GM23338 (cell line): ENCODE data around the gene CEBPB. TPM values are rescaled to one million over a fixed set of nuclear protein-coding genes. Genes with fewer than 3 reads are reported as not detected.

ENCODE experiments used
- ATAC-seq: fragments of 200-7000 bp; cut with Tn5 transposase; 3 replicates; pipeline ENCODE4 v1.9.1; 2020
- DNase-seq: peaks from one replicate; pipeline ENCODE4 v3.0.0-alpha.2; 2015; ENCODE audit warnings: low spot score
- H2AFZ ChIP-seq: fragments of 200-600 bp; sonication (generic); 2 replicates; pipeline ENCODE4 v1.8.0; 2016; ENCODE audit warnings: antibody characterized with exemption, mild to moderate bottlenecking, moderate library complexity
- H3F3A ChIP-seq: fragments of 200-600 bp; sonication (generic); replicated peaks from 2 replicates; pipeline ENCODE4 v1.8.0; 2017; ENCODE audit warnings: antibody characterized with exemption, mixed run types, low read depth
- H3K27ac ChIP-seq: fragments of 200-600 bp; sonication (generic); 2 replicates; pipeline ENCODE4 v1.6.1; 2016; ENCODE audit warnings: low read depth
- H3K27me3 ChIP-seq: fragments of 200-600 bp; sonication (generic); 2 replicates; pipeline ENCODE4 v1.8.0; 2016; ENCODE audit warnings: mild to moderate bottlenecking, mixed run types, moderate library complexity; ENCODE audit not compliant: insufficient read depth
- H3K36me3 ChIP-seq: fragments of 200-600 bp; sonication (generic); 2 replicates; pipeline ENCODE4 v1.8.0; 2016; ENCODE audit warnings: mild to moderate bottlenecking; ENCODE audit not compliant: insufficient read depth
- H3K4me1 ChIP-seq: fragments of 200-600 bp; sonication (generic); 2 replicates; pipeline ENCODE4 v1.8.0; 2016; ENCODE audit warnings: mild to moderate bottlenecking, moderate library complexity; ENCODE audit not compliant: insufficient read depth
- H3K4me2 ChIP-seq: fragments of 200-600 bp; sonication (generic); 2 replicates; pipeline ENCODE4 v1.7.1; 2017; ENCODE audit warnings: mixed run types
- H3K4me3 ChIP-seq: fragments of 200-600 bp; sonication (generic); 2 replicates; pipeline ENCODE4 v1.6.1; 2016; ENCODE audit warnings: mixed run types
- H3K79me2 ChIP-seq: fragments of 200-600 bp; sonication (generic); replicated peaks from 2 replicates; pipeline ENCODE4 v1.8.0; 2017; ENCODE audit warnings: mild to moderate bottlenecking; ENCODE audit not compliant: insufficient read depth
- H3K9me2 ChIP-seq: fragments of 200-600 bp; sonication (generic); 2 replicates; pipeline ENCODE4 v1.8.0; 2017; ENCODE audit not compliant: insufficient read depth
- H4K20me1 ChIP-seq: fragments of 200-600 bp; sonication (generic); replicated peaks from 2 replicates; pipeline ENCODE4 v1.8.0; 2017; ENCODE audit warnings: mild to moderate bottlenecking; ENCODE audit not compliant: insufficient read depth
- H3K27ac Mint-ChIP-seq: 2 replicates; pipeline ENCODE4 v1.8.0; 2020; ENCODE audit warnings: inconsistent platforms, mild to moderate bottlenecking, moderate library complexity, mixed read lengths
- H3K27me3 Mint-ChIP-seq: 3 replicates; pipeline ENCODE4 v1.8.0; 2022; ENCODE audit warnings: low read depth, mild to moderate bottlenecking, moderate library complexity, mixed read lengths, inconsistent platforms; ENCODE audit not compliant: insufficient read depth, poor library complexity
- H3K36me3 Mint-ChIP-seq: 3 replicates; pipeline ENCODE4 v1.8.0; 2021; ENCODE audit warnings: low read depth, mild to moderate bottlenecking, inconsistent platforms, moderate library complexity, mixed read lengths
- H3K4me1 Mint-ChIP-seq: 3 replicates; pipeline ENCODE4 v1.8.0; 2020; ENCODE audit warnings: mild to moderate bottlenecking, inconsistent platforms, mixed read lengths
- H3K4me3 Mint-ChIP-seq: 3 replicates; pipeline ENCODE4 v1.8.0; 2021; ENCODE audit warnings: moderate library complexity, mild to moderate bottlenecking, inconsistent platforms, mixed read lengths
- H3K9me3 Mint-ChIP-seq: 3 replicates; pipeline ENCODE4 v1.8.0; 2020; ENCODE audit warnings: moderate library complexity, mild to moderate bottlenecking, inconsistent platforms, mixed read lengths
- CTCF ChIP-seq, 2 experiments: fragments of 200-600 bp in 1 of 2; sonication (generic) in 1 of 2; conservative IDR thresholded peaks; 2 replicates each; pipeline versions ENCODE4 v1.5.1 to v1.6.1; 2016 to 2017; ENCODE audit warnings: antibody characterized with exemption in 2 of 2, low read depth in 2 of 2, mild to moderate bottlenecking in 2 of 2, moderate library complexity in 1 of 2
- ETS1 ChIP-seq: IDR thresholded peaks from 2 replicates; pipeline ENCODE4 v1.6.1; 2016; ENCODE audit warnings: antibody characterized with exemption
- EZH2phosphoT487 ChIP-seq: fragments of 200-600 bp; sonication (generic); IDR thresholded peaks from one replicate; pipeline ENCODE4 v1.8.1; 2018; ENCODE audit warnings: antibody characterized with exemption; ENCODE audit not compliant: unreplicated experiment
- JUNB ChIP-seq: IDR thresholded peaks from one replicate; pipeline ENCODE4 v1.6.1; 2016; ENCODE audit warnings: antibody characterized with exemption; ENCODE audit not compliant: unreplicated experiment
- NANOG ChIP-seq: IDR thresholded peaks from 2 replicates; pipeline ENCODE4 v1.6.1; 2016; ENCODE audit warnings: antibody characterized with exemption, borderline replicate concordance
- REST ChIP-seq: IDR thresholded peaks from one replicate; pipeline ENCODE4 v1.6.1; 2018; ENCODE audit warnings: antibody characterized with exemption; ENCODE audit not compliant: unreplicated experiment
- STAT1 ChIP-seq: IDR thresholded peaks from one replicate; pipeline ENCODE4 v1.6.1; 2016; ENCODE audit warnings: antibody characterized with exemption; ENCODE audit not compliant: unreplicated experiment
- ZNF331 ChIP-seq: fragments of 250-450 bp; sonication (Bioruptor Pico); IDR thresholded peaks from 2 replicates; pipeline ENCODE4 v1.5.0; 2020; ENCODE audit warnings: low read depth, mild to moderate bottlenecking, moderate library complexity
- ZNF462 ChIP-seq: fragments of 250-450 bp; sonication (Bioruptor Pico); IDR thresholded peaks from 2 replicates; pipeline ENCODE4 v1.5.0; 2020; ENCODE audit warnings: mild to moderate bottlenecking, moderate library complexity
- polyA plus RNA-seq: library from polyadenylated mRNA; unstranded; fragments of >200 nt; fragmentation: Nextera tagmentation; extraction: Ambion mirVana; gene quantifications from 2 replicates; pipeline ENCODE4 v1.2.1, GENCODE V29; 2016
- total RNA-seq: library from RNA; depleted of rRNA; stranded (reverse); fragments of >200 nt; shearing (Covaris generic); gene quantifications from 2 replicates; pipeline ENCODE4 v1.2.3, GENCODE V29; 2014

CEBPB gene
- total and polyA plus RNA-seq, 2 experiments from 2014 or later = 20.6 to 25.4 TPM

GRCh38 chr20:50219600-50219999 is 29.0 kb downstream of the CEBPB start:
- TF ChIP-seq ZNF331 (CRISPR knock-in tag) (no peak), ZNF462 (CRISPR knock-in tag) (no peak), EZH2phosphoT487 (no peak), NANOG (no peak), JUNB (no peak), ETS1 (no peak), REST (no peak), STAT1 (no peak), CTCF (conservative IDR thresholded peaks at IDR 0.05; ENCODE audit: low read depth in 2 of 2) (no peak)
- Histone ChIP-seq H3K27me3 (no peaks in the 10 kb centered on the region), H3K4me3 (no peak overlapping the region), H3K79me2 (no peaks in the 10 kb centered on the region), H3K4me2 (no peak overlapping the region), H3K4me1 (no peaks in the 10 kb centered on the region), H3K9me2 (no peaks in the 10 kb centered on the region), H4K20me1 (no peaks in the 10 kb centered on the region), H3K27ac (no peak overlapping the region), H2AFZ (no peak overlapping the region), H3K36me3 (no peaks in the 10 kb centered on the region), H3F3A (no peaks in the 10 kb centered on the region)
- Mint-ChIP-seq H3K36me3 (no peaks in the 10 kb centered on the region), H3K27ac (no peak overlapping the region), H3K4me3 (no peak overlapping the region), H3K27me3 (peaks cover 11% of the 10 kb centered on the region), H3K4me1 (peaks cover 12% of the 10 kb centered on the region), H3K9me3 (no peaks in the 10 kb centered on the region)
- ATAC-seq = no peak
- no peak for DNase-seq
